ENCODE results near the gene OPTC.

DNA sequence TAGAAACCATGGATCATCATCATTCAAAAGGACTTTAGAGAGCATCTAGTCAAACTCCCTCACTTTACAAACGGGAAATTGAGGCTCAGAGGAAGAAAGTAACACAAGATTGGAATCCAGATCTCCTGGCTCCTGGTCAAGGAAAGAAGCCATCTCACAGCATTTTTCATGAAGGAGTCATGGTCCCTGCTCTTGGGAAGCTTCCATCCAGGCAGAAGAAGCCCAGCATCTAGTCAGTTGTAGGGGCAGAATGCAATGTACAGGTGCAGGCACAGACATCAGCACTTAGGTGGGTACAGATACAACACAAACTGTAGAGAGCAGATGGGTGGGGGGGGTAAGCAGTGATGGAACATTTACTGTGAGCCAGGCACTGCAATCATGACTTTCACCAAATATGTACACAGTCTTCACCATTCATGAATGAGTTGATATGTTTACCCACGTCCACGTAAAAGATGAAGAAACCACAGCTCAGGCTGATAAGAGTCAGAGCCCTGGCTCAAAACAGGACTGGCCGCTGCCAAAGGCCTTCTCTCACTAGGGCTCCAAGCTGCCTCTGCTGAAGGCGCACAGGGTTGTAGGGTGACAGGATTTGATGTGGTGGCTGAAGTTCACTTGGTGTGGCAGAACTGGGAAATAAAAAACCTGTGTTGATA lies 44.0 kb downstream of the OPTC start:
- TF ChIP-seq ZNF70 (CRISPR knock-in tag; IDR thresholded peaks at IDR 0.05) (no peak), ISL1 (CRISPR knock-in tag; IDR thresholded peaks at IDR 0.05) (no peak), RARB (CRISPR knock-in tag; IDR thresholded peaks at IDR 0.05) (no peak), ZFP30 (CRISPR knock-in tag; IDR thresholded peaks at IDR 0.05) (no peak)
- TF ChIP-seq, protein P1, sequence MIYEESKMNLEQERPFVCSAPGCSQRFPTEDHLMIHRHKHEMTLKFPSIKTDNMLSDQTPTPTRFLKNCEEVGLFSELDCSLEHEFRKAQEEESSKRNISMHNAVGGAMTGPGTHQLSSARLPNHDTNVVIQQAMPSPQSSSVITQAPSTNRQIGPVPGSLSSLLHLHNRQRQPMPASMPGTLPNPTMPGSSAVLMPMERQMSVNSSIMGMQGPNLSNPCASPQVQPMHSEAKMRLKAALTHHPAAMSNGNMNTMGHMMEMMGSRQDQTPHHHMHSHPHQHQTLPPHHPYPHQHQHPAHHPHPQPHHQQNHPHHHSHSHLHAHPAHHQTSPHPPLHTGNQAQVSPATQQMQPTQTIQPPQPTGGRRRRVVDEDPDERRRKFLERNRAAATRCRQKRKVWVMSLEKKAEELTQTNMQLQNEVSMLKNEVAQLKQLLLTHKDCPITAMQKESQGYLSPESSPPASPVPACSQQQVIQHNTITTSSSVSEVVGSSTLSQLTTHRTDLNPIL (CRISPR knock-in tag; IDR thresholded peaks at IDR 0.05; ENCODE audit: low read depth): no peak
- TF ChIP-seq, protein P2, sequence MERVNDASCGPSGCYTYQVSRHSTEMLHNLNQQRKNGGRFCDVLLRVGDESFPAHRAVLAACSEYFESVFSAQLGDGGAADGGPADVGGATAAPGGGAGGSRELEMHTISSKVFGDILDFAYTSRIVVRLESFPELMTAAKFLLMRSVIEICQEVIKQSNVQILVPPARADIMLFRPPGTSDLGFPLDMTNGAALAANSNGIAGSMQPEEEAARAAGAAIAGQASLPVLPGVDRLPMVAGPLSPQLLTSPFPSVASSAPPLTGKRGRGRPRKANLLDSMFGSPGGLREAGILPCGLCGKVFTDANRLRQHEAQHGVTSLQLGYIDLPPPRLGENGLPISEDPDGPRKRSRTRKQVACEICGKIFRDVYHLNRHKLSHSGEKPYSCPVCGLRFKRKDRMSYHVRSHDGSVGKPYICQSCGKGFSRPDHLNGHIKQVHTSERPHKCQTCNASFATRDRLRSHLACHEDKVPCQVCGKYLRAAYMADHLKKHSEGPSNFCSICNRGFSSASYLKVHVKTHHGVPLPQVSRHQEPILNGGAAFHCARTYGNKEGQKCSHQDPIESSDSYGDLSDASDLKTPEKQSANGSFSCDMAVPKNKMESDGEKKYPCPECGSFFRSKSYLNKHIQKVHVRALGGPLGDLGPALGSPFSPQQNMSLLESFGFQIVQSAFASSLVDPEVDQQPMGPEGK (CRISPR knock-in tag; IDR thresholded peaks at IDR 0.05; ENCODE audit: borderline replicate concordance): no peak

Data from SK-N-SH treated with all-trans-retinoic acid at 6 μM for 48 hours (cell line).